Ovary (tissue), 3 donors: Measurements from ENCODE around the gene PEX14.

ENCODE experiments used
- POLR2A ChIP-seq: fragments of 450-650 bp; IDR thresholded peaks from one replicate; pipeline ENCODE4 v1.6.1; 2017; ENCODE audit warnings: antibody characterized with exemption, mild to moderate bottlenecking, moderate library complexity
- TF ChIP-seq, protein P1 (sequence below), 3 donors: fragments of 450-650 bp in 2 of 3; fragments of 200-600 bp in 1 of 3; IDR thresholded peaks; one replicate each; pipeline versions ENCODE4 v1.5.1 to v1.8.0; 2016 to 2022; ENCODE audit warnings: antibody characterized with exemption in 3 of 3, mild to moderate bottlenecking in 1 of 3
- donor health status: DM: no; HTN: no; CAD: no.

GRCh38 chr1:10612436-10613160 lies 137.8 kb downstream of the PEX14 start:
- TF ChIP-seq POLR2A, result no peak
- TF ChIP-seq, protein P1, sequence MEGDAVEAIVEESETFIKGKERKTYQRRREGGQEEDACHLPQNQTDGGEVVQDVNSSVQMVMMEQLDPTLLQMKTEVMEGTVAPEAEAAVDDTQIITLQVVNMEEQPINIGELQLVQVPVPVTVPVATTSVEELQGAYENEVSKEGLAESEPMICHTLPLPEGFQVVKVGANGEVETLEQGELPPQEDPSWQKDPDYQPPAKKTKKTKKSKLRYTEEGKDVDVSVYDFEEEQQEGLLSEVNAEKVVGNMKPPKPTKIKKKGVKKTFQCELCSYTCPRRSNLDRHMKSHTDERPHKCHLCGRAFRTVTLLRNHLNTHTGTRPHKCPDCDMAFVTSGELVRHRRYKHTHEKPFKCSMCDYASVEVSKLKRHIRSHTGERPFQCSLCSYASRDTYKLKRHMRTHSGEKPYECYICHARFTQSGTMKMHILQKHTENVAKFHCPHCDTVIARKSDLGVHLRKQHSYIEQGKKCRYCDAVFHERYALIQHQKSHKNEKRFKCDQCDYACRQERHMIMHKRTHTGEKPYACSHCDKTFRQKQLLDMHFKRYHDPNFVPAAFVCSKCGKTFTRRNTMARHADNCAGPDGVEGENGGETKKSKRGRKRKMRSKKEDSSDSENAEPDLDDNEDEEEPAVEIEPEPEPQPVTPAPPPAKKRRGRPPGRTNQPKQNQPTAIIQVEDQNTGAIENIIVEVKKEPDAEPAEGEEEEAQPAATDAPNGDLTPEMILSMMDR (IDR thresholded peaks at IDR 0.05), result no peak
